Upper lobe of right lung (tissue), 1 donor: Measurements from ENCODE around the gene SUSD6. TPM values are rescaled to one million over a fixed set of nuclear protein-coding genes. Genes with fewer than 3 reads are reported as not detected.

Experiments
- ATAC-seq: fragments of 200-7000 bp; cut with Tn5 transposase; one replicate; pipeline ENCODE4 v1.9.1; 2020; ENCODE audit warnings: mild to moderate bottlenecking, moderate library complexity
- DNase-seq: peaks from one replicate; pipeline ENCODE4 v3.0.0-alpha.2; 2020
- H3K27ac ChIP-seq: fragments of 200-600 bp; one replicate; pipeline ENCODE4 v1.8.0; 2022
- H3K27me3 ChIP-seq: fragments of 200-600 bp; one replicate; pipeline ENCODE4 v1.8.0; 2022; ENCODE audit warnings: mild to moderate bottlenecking
- H3K36me3 ChIP-seq: fragments of 200-600 bp; one replicate; pipeline ENCODE4 v1.8.0; 2022
- H3K4me1 ChIP-seq: fragments of 200-600 bp; one replicate; pipeline ENCODE4 v1.8.0; 2022
- H3K4me3 ChIP-seq: fragments of 200-600 bp; one replicate; pipeline ENCODE4 v1.8.0; 2022; ENCODE audit warnings: mild to moderate bottlenecking
- H3K9me3 ChIP-seq: fragments of 200-600 bp; one replicate; pipeline ENCODE4 v1.8.0; 2022
- intact Hi-C: fragments of 100-400 bp; cut with DNase I; formaldehyde crosslinking; loops from one replicate; pipeline ENCODE4 v1.11.0; 2022
- total RNA-seq: library from RNA; stranded (reverse); fragmentation: NEBNext Ultra II Directional; extraction: Animal tissue kit (Norgen Biotek cat#: 25700); gene quantifications from one replicate; pipeline ENCODE4 v1.2.1, GENCODE V29; 2021
- TF ChIP-seq, protein P1 (sequence below): fragments of 200-600 bp; IDR thresholded peaks from one replicate; pipeline ENCODE4 v1.8.0; 2022; ENCODE audit warnings: antibody characterized with exemption
- donor health status: DM: no; HTN: yes; CAD: no; lungs with severe emphysema.

SUSD6 gene
- total RNA-seq, 1 donor from 2014 or later, result 87.5 TPM

DNA sequence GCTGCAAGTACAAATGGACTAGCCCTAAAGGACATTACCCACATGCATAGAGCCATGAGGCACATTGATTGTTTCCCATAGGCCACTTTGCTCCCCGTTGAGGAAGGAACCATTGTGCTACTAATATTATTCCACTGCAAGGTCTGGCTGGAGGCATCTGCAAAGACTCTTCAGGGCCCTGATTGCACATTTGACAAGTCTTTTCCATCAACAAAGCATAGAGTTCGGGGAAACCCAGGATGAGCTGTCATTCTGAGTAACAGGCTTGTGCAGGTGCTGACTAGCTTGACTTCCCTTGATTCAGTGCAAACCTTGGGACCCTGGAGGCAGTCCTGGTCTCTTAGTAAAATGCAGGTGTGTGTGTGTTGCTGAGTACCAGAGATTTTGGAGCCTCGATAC lies 73.8 kb downstream of the SUSD6 start:
- Histone ChIP-seq H3K27me3 (no peaks in the 10 kb centered on the region), H3K27ac (peak overlapping the region; percentile 27), H3K36me3 (no peaks in the 10 kb centered on the region), H3K9me3 (no peaks in the 10 kb centered on the region), H3K4me3 (no peak overlapping the region), H3K4me1 (peaks cover 66% of the 10 kb centered on the region)
- TF ChIP-seq, protein P1, sequence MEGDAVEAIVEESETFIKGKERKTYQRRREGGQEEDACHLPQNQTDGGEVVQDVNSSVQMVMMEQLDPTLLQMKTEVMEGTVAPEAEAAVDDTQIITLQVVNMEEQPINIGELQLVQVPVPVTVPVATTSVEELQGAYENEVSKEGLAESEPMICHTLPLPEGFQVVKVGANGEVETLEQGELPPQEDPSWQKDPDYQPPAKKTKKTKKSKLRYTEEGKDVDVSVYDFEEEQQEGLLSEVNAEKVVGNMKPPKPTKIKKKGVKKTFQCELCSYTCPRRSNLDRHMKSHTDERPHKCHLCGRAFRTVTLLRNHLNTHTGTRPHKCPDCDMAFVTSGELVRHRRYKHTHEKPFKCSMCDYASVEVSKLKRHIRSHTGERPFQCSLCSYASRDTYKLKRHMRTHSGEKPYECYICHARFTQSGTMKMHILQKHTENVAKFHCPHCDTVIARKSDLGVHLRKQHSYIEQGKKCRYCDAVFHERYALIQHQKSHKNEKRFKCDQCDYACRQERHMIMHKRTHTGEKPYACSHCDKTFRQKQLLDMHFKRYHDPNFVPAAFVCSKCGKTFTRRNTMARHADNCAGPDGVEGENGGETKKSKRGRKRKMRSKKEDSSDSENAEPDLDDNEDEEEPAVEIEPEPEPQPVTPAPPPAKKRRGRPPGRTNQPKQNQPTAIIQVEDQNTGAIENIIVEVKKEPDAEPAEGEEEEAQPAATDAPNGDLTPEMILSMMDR, result no peak
- intact Hi-C loops, result no loop called here
- no peak for DNase-seq
- no peak for ATAC-seq

DNA sequence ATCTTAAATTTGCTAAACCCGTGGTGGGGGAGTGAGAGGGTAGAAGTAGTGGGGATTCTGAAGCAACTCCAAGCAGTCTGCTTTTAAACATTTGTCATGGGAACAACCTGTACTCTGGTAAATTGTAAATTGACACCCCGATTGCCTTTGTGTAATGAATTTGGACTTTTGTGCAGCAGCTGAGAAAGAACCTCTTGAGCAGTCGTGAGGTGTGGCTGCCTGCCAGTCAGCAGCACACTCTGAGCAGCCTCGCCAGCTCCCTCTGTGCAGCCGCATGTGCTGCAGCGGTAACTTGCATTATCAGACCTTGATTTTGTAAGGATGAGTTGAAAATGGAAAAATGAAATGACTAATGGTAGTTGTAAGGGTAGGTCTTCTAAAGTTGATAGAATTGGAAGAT lies 74.3 kb downstream of the SUSD6 start:
- Histone ChIP-seq H3K27ac (peak overlapping the region; percentile 27), H3K4me3 (no peak overlapping the region), H3K36me3 (no peaks in the 10 kb centered on the region), H3K4me1 (peaks cover 61% of the 10 kb centered on the region), H3K9me3 (no peaks in the 10 kb centered on the region), H3K27me3 (no peaks in the 10 kb centered on the region)
- DNase-seq, result peak; percentile 89
- peak; percentile 80 for ATAC-seq
- TF ChIP-seq, protein P1, result no peak
- intact Hi-C loops, result no loop called here

- no peak overlapping the region for H3K4me3 ChIP-seq
- DNase-seq (no peak), ATAC-seq (no peak)
- intact Hi-C loops, result no loop called here
- no peaks in the 10 kb centered on the region for H3K36me3 ChIP-seq
- no peaks in the 10 kb centered on the region for H3K27me3 ChIP-seq
- H3K9me3 ChIP-seq, result no peaks in the 10 kb centered on the region
- H3K27ac ChIP-seq, result no peak overlapping the region
- TF ChIP-seq, protein P1, result no peak
- H3K4me1 ChIP-seq, result peaks cover 55% of the 10 kb centered on the region
These were observed 76.4 kb downstream of the SUSD6 start for GRCh38 chr14:69687606-69688298.

GRCh38 chr14:69688299-69688649 lies 76.9 kb downstream of the SUSD6 start:
- no peak for DNase-seq
- Histone ChIP-seq H3K9me3 (no peaks in the 10 kb centered on the region), H3K4me1 (peaks cover 55% of the 10 kb centered on the region), H3K27ac (no peak overlapping the region), H3K4me3 (no peak overlapping the region), H3K27me3 (no peaks in the 10 kb centered on the region), H3K36me3 (no peaks in the 10 kb centered on the region)
- no peak for ATAC-seq
- intact Hi-C loops, result no loop called here
- TF ChIP-seq, protein P1, result no peak

DNA sequence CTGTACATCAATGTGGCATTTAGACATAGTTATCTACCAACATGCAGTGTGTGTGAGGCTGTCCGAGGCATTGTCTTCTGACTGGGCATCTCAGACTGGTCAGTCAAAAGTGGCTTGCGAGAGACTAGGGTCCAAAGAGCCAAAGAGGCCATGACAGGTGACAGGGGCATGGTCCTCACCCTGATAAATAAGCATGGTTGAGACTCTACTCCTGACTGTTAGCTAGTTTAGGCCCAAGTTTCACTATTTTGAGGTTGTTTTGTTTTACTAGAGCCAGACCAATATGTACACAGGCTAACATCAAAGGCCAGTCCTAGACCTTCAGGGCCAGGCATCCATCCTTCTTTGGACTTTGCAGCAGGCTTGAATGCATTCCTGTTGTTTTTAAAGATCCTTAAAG lies 78.6 kb downstream of the SUSD6 start:
- DNase-seq (no peak), ATAC-seq (no peak)
- Histone ChIP-seq H3K4me3 (no peak overlapping the region), H3K4me1 (peaks cover 55% of the 10 kb centered on the region), H3K27ac (no peak overlapping the region), H3K9me3 (no peaks in the 10 kb centered on the region), H3K36me3 (no peaks in the 10 kb centered on the region), H3K27me3 (no peaks in the 10 kb centered on the region)
- TF ChIP-seq, protein P1, result no peak
- intact Hi-C loops, result no loop called here

DNA sequence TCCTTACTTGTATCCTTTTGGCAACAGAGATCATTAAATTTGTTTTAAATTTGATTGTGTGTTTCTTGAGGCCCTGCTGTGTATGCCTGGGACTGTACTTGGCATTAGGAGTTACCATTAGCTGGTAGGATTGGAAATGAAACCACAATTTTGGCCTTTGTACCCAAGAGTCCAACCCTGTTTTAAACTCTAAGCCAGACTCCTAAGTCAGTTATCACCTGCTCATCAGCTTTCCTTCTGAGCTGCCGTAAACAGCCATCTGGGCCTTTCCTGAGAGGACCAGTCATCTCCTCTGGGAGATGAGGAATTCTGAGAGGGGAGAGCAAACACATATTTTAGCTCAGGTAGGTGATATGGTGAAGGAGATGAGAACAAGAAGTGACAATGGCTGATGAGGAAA lies 81.2 kb downstream of the SUSD6 start:
- TF ChIP-seq, protein P1, result no peak
- Histone ChIP-seq H3K9me3 (no peaks in the 10 kb centered on the region), H3K4me1 (peaks cover 65% of the 10 kb centered on the region), H3K27ac (peak overlapping the region; percentile 52), H3K4me3 (no peak overlapping the region), H3K36me3 (no peaks in the 10 kb centered on the region), H3K27me3 (no peaks in the 10 kb centered on the region)
- ATAC-seq, result no peak
- DNase-seq, result no peak
- intact Hi-C loops, result no loop called here
